Thoracic aorta (tissue), 2 donors: ENCODE results near the gene DHX36. TPM values are rescaled to one million over a fixed set of nuclear protein-coding genes. Genes with fewer than 3 reads are reported as not detected.

Experiments
- ATAC-seq: fragments of 150-250 bp; one replicate; pipeline ENCODE4 v1.8.0; 2017; ENCODE audit warnings: low read depth; ENCODE audit not compliant: insufficient number of reproducible peaks, low FRiP score
- DNase-seq: peaks from one replicate; pipeline ENCODE4 v3.0.0-alpha.2; 2020; ENCODE audit warnings: low spot score
- H3K27ac ChIP-seq, 2 donors: fragments of 200-600 bp; sonication (generic); 1 replicate in 1 of 2; 2 replicates in 1 of 2; pipeline ENCODE4 v1.5.1; 2016; ENCODE audit warnings: mild to moderate bottlenecking in 2 of 2, moderate library complexity in 2 of 2
- H3K27me3 ChIP-seq: fragments of 200-600 bp; sonication (generic); replicated peaks from 2 replicates; pipeline ENCODE4 v1.6.0; 2016; ENCODE audit warnings: mild to moderate bottlenecking; ENCODE audit not compliant: insufficient read depth
- H3K36me3 ChIP-seq: fragments of 200-600 bp; sonication (generic); one replicate; pipeline ENCODE4 v1.5.1; 2016
- H3K4me1 ChIP-seq, 2 donors: fragments of 200-600 bp; sonication (generic); 1 replicate in 1 of 2; 2 replicates in 1 of 2; pipeline versions ENCODE4 v1.5.1 to v1.6.0; 2016; ENCODE audit warnings: low read depth in 2 of 2, mild to moderate bottlenecking in 1 of 2; ENCODE audit not compliant: control insufficient read depth in 1 of 2
- H3K4me3 ChIP-seq: fragments of 200-600 bp; sonication (generic); 2 replicates; pipeline ENCODE4 v1.5.1; 2016; ENCODE audit warnings: mild to moderate bottlenecking
- H3K9me3 ChIP-seq: fragments of 200-600 bp; sonication (generic); 2 replicates; pipeline ENCODE4 v1.5.1; 2016
- CTCF ChIP-seq: fragments of 200-600 bp; sonication (generic); IDR thresholded peaks from one replicate; pipeline ENCODE4 v1.5.1; 2019; ENCODE audit warnings: antibody characterized with exemption
- total RNA-seq, 2 donors: library from RNA; depleted of rRNA; stranded (reverse); fragments of >200 nt; gene quantifications; one replicate each; pipeline versions ENCODE4 v1.1.0 to v1.2.3, GENCODE V29; 2016

The DHX36 gene
- total RNA-seq, 2 donors from 2014 or later = 71.5 to 128 TPM

GRCh38 chr3:154327871-154328270, 3.6 kb upstream of the DHX36 start:
- H3K4me3 ChIP-seq = no peak overlapping the region
- ATAC-seq (no peak), DNase-seq (no peak)
- H3K36me3 ChIP-seq = no peaks in the 10 kb centered on the region
- H3K4me1 ChIP-seq = peaks cover 3% of the 10 kb centered on the region in 2 donors
- H3K27me3 ChIP-seq = no peaks in the 10 kb centered on the region
- no peak overlapping the region for H3K27ac ChIP-seq
- TF ChIP-seq CTCF = no peak
- no peaks in the 10 kb centered on the region for H3K9me3 ChIP-seq

GRCh38 chr3:154324919-154325318, 632 bp upstream of the DHX36 start:
- peak overlapping the region; percentile 84 for H3K4me3 ChIP-seq
- H3K27ac ChIP-seq = peak overlapping the region; percentile 82 to 90
- no peak for DNase-seq
- no peaks in the 10 kb centered on the region for H3K9me3 ChIP-seq
- H3K4me1 ChIP-seq = peaks cover 20 to 33% of the 10 kb centered on the region in 2 donors
- no peaks in the 10 kb centered on the region for H3K36me3 ChIP-seq
- no peaks in the 10 kb centered on the region for H3K27me3 ChIP-seq
- TF ChIP-seq CTCF = no peak
- peak; percentile 11 for ATAC-seq

- ATAC-seq (no peak), DNase-seq (no peak)
- Histone ChIP-seq H3K27ac (no peak overlapping the region), H3K4me1 (peaks cover 22 to 46% of the 10 kb centered on the region in 2 donors), H3K4me3 (no peak overlapping the region), H3K36me3 (peaks cover 17% of the 10 kb centered on the region), H3K27me3 (no peaks in the 10 kb centered on the region), H3K9me3 (no peaks in the 10 kb centered on the region)
- TF ChIP-seq CTCF = no peak
Measured at GRCh38 chr3:154316974-154317767, 7.1 kb downstream of the DHX36 start.

- Histone ChIP-seq H3K9me3 (no peaks in the 10 kb centered on the region), H3K27me3 (no peaks in the 10 kb centered on the region), H3K4me1 (peaks cover 12 to 16% of the 10 kb centered on the region in 2 donors), H3K4me3 (no peak overlapping the region), H3K27ac (no peak overlapping the region), H3K36me3 (peaks cover 19% of the 10 kb centered on the region)
- TF ChIP-seq CTCF = no peak
- DNase-seq = no peak
- ATAC-seq = no peak
Measured at GRCh38 chr3:154314152-154314551, 10.1 kb downstream of the DHX36 start.

- ATAC-seq = no peak
- H3K36me3 ChIP-seq = peaks cover 26% of the 10 kb centered on the region
- H3K4me1 ChIP-seq = no peaks in the 10 kb centered on the region
Measured at GRCh38 chr3:154310840-154311239, 13.4 kb downstream of the DHX36 start.

More at GRCh38 chr3:154310840-154311239, 13.4 kb downstream of the DHX36 start:
- H3K27ac ChIP-seq = no peak overlapping the region
- H3K27me3 ChIP-seq = no peaks in the 10 kb centered on the region
- H3K4me3 ChIP-seq = no peak overlapping the region
- DNase-seq = no peak
- no peak for TF ChIP-seq CTCF
- no peaks in the 10 kb centered on the region for H3K9me3 ChIP-seq
